GM15510 (cell line): ENCODE data around the gene PTPRM.

Experiments used
- POLR2A ChIP-seq: IDR thresholded peaks from 3 replicates; pipeline ENCODE4 v1.6.1; 2011; ENCODE audit warnings: borderline replicate concordance; ENCODE audit not compliant: insufficient read length; ENCODE audit errors: extremely low read depth

Gene PTPRM

DNA sequence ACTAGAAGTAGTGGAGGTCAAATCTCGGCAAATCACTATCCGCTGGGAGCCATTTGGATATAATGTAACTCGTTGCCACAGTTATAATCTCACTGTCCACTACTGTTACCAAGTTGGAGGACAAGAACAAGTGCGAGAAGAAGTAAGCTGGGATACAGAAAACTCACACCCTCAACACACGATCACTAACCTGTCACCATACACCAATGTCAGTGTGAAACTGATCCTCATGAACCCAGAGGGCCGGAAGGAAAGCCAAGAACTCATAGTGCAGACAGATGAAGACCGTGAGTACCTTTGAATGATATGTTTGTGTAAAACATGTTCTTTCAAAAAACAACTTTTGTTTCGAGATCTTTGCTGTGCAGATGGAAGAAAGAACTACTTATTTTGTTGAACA lies 502.6 kb downstream of the PTPRM start:
- TF ChIP-seq POLR2A: no peak

DNA sequence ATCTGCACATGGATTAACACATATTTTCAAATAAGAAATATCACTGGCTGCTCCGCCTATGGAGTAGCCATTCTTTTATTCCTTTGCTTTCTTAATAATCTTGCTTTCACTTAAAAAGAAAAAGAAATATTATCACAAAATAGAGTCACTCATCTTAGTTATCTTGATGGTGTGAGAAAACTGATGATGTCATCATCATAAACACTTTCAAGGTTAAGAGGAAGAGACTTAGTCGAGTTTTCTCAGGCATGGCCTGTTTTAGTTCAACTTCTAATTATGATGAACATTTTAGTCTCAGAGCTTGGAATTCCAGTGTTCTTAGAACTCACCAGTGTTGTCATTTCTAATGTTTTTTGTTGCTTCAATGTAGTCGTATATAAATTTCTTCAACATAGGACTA lies 506.1 kb downstream of the PTPRM start:
- no peak for TF ChIP-seq POLR2A

DNA sequence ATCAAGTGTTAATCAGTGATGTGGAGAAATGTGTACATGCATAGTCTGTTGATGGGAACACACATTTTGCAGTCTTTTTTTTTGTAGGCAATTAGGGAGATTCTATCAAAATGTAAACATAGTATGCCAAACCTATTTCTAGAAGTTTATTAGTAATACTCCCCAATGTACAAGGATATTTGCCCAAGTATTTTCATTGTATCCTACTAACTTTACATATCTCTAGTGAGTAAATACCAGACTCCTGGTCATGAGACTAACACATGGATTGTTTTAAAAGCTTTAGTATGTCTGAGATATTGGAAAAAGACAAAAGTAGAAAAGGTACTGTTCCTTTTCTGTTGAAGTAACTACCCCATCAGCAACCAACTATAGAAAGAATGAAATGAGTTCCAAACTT lies 513.0 kb downstream of the PTPRM start:
- TF ChIP-seq POLR2A: no peak

- TF ChIP-seq POLR2A: no peak
These were observed 514.2 kb downstream of the PTPRM start for GRCh38 chr18:8081267-8081666.

GRCh38 chr18:8081872-8082553 lies 514.9 kb downstream of the PTPRM start:
- TF ChIP-seq POLR2A: no peak

DNA sequence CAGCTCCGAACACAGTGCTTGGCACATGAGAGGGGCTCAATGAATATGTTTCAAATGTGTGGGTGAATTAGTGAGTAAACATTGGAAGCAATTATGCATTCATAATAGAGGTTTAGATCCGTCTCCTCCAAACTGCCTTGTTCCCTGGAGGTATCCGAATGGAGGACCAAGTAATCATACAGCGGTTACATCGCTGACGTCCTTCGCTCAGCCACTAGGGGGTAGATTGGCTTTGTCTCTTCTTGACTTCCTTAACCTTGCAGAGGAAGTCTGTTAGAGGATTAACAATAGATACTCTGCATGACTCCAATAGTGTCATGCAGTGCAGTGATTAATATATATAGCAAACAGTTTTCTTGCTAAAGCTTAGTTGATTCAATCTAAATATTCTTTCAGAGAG lies 517.0 kb downstream of the PTPRM start:
- no peak for TF ChIP-seq POLR2A

DNA sequence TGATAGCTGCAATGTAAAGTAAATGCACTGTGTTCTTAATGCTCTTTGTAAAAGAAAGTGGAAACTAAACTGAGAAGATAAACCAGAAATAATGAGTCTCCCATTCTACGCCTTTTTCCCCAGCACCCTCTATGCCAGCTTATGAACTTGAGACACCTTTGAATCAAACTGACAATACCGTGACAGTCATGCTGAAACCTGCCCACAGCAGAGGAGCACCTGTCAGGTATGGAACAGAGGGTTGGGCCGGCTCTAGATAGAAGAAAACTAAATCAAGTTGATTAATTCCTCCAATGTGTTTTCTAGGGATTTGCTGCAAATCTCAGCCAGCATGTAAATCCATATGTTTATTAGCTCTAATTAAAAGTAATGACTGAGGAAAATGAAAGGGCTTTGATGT lies 521.5 kb downstream of the PTPRM start:
- TF ChIP-seq POLR2A: no peak

- TF ChIP-seq POLR2A: no peak
These were observed 523.9 kb downstream of the PTPRM start for GRCh38 chr18:8091035-8091434.

DNA sequence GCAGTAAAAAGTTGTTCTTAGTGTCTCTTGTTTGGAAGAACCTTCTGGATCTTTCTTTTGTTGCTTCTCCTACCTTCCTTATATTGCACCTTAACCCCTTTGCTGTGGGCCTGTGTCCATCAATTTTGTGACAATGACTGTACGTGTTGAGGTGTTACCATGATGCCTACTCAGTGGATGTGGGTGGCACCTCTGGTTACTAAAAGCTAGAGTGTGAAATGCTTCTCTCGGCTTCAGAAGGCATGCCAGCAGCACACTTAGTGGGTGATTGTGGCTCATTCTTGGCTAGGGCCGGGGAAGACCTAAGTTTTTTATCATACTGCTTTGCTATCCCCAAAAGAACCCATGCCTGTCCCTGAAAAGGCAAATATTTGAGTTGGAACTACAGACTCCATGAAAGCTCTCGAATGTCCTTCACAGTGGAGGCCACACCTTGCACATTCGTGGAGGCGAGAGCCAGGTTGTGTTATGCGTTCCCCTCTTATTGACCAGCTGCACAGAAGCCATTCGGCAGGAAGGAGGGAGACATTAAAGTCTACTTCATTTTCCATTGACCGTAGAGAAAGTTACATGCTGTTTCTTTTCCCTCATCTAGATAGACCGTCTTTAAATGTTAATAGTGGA lies 528.9 kb downstream of the PTPRM start:
- TF ChIP-seq POLR2A: no peak

- TF ChIP-seq POLR2A: no peak
These were observed 530.3 kb downstream of the PTPRM start for GRCh38 chr18:8097399-8097798.

DNA sequence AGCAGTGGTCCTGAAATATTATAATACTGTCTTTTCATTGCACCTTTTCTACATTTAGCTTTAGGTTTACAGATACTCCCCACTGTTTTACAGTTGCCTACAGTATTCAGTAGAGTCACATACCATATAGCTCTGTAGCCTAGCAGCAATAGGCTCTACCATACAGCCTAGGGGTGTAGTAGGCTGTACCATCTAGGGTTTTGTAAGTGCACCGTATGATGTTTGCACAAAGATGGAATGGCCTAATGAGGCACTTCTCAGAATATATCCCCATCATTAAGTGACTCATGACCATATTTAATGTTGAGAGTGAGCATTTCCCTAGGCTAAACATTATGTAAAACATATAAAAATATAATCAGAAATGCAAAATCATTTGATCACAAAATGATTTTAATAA lies 530.8 kb downstream of the PTPRM start:
- no peak for TF ChIP-seq POLR2A

- no peak for TF ChIP-seq POLR2A
These were observed 539.5 kb downstream of the PTPRM start for GRCh38 chr18:8106603-8107002.

DNA sequence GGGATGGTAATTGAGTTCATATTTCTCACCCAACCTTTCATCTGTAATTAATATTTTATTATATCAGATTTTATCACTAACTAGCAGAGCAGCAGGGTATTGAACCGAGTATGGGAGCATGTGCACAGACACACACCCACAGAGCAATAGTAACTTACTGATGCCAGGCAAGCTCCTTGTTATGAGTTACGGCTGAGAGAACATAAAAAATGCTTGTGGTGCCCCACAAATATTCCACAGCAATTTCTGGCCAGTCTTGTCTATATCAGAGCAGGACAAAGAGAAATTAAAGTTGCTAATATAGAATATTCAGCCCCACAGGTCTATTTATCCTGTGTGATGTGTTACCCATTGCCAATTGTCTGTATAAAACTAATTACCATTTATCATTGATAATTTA lies 540.3 kb downstream of the PTPRM start:
- TF ChIP-seq POLR2A: no peak

GRCh38 chr18:8114480-8114879 lies 547.4 kb downstream of the PTPRM start:
- no peak for TF ChIP-seq POLR2A

DNA sequence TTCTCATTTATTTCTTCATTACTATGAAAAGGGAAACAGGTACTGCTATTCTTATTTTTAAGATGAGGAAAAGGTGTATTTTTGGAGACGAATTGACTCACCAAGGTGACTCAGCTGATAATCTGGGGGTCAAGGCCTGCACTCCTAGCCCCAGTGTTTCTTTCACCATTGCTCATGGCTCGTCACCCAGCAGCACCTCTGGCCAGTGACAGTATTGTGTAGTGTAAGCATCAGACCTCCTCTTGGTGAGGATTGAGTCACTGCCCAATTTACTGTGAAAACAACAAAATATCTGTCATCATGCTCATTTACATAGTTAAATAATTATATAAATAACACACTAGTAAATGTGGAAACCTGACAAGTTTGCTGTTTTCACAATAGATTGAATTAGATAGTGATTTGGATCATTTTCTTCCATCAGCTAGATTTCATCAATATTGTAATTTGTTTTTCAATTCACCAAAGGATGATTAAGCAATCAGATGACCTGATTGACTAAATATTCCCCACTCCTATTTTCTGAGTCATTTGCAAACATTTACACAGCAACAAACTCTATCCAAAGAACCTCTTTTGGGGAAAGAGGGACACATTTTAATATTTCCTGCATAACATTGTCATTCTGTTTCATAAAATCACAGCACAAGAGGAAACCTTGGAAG lies 549.4 kb downstream of the PTPRM start:
- TF ChIP-seq POLR2A: no peak

DNA sequence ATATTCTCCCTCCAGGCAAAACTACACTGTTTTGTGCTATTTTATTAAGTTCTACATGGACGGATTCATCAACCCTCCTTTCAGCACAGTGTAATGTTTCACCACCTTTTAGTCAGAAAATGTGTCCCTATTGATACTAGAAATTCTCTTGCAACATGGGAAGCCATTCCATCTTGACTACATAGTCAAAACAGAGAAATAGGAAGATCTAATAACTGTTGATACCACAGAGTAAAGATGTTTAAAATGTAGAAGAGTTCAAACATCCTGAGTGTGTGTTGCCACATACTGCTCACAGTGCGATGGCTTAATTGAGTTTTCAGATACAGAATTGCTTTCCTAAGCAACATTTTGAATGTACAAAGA lies 549.9 kb downstream of the PTPRM start:
- no peak for TF ChIP-seq POLR2A

GRCh38 chr18:8121101-8121500 lies 554.0 kb downstream of the PTPRM start:
- TF ChIP-seq POLR2A: no peak

DNA sequence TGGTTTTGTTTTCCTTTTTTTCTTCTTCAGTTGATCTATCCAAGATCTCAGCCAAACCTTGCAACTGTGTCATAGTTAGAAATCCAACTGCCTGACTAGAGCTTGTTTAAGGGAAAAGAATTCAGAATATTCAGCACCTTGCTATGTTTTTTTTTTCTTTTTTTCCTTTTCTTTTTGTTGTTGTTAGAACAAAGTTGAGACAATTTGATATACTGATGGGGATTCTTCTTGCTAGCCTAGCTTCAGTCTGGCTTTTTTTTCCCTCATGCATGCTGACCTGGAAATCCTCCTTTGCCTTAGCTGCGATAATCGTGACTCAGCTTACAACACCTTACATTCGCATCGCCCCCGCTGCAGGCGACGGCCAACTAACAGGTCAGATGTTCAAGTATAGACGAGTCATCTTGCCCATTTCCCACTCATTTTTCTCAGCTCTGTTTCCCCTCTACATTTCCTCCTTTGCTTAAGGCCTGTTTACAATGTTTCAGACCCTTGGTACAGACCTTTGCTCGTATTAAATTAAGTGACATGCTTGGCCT lies 554.9 kb downstream of the PTPRM start:
- no peak for TF ChIP-seq POLR2A
